Uterus (tissue), 2 donors: ENCODE measurements around the gene SFMBT2.

Experiments
- POLR2A ChIP-seq, 2 donors: fragments of 450-650 bp; IDR thresholded peaks; one replicate each; pipeline ENCODE4 v1.6.1; 2016; ENCODE audit warnings: antibody characterized with exemption in 2 of 2, mild to moderate bottlenecking in 1 of 2, moderate library complexity in 1 of 2
- TF ChIP-seq, protein P1 (sequence below), 4 experiments: fragments of 200-600 bp in 2 of 4; fragments of 450-650 bp in 2 of 4; sonication (generic) in 2 of 4; IDR thresholded peaks; one replicate each; pipeline ENCODE4 v1.5.1; 2016 to 2019; ENCODE audit warnings: antibody characterized with exemption in 4 of 4, mild to moderate bottlenecking in 2 of 4, moderate library complexity in 1 of 4

- TF ChIP-seq, protein P1, sequence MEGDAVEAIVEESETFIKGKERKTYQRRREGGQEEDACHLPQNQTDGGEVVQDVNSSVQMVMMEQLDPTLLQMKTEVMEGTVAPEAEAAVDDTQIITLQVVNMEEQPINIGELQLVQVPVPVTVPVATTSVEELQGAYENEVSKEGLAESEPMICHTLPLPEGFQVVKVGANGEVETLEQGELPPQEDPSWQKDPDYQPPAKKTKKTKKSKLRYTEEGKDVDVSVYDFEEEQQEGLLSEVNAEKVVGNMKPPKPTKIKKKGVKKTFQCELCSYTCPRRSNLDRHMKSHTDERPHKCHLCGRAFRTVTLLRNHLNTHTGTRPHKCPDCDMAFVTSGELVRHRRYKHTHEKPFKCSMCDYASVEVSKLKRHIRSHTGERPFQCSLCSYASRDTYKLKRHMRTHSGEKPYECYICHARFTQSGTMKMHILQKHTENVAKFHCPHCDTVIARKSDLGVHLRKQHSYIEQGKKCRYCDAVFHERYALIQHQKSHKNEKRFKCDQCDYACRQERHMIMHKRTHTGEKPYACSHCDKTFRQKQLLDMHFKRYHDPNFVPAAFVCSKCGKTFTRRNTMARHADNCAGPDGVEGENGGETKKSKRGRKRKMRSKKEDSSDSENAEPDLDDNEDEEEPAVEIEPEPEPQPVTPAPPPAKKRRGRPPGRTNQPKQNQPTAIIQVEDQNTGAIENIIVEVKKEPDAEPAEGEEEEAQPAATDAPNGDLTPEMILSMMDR (IDR thresholded peaks at IDR 0.05) = no peak
- TF ChIP-seq POLR2A (IDR thresholded peaks at IDR 0.05) = no peak
These were observed 76.2 kb downstream of the SFMBT2 start for GRCh38 chr10:7334642-7334964.
